Stimulated activated CD8-positive, alpha-beta memory T cell treated with anti-CD3 and anti-CD28 coated beads, Interleukin-15, amount 100 ng/mL, for 4 hours (primary cell): ENCODE measurements around the gene IGF2BP1.
"Not testable (repeated sequence)": the region's sequence is repeated elsewhere in the genome, so short reads cannot be mapped to it uniquely, and the experiment has no call there.

Source experiments
- DNase-seq, 2 donors: peaks; one replicate each; pipeline ENCODE4 v3.0.0-alpha.2; 2020; ENCODE audit warnings: low read depth in 2 of 2

Gene IGF2BP1

DNA sequence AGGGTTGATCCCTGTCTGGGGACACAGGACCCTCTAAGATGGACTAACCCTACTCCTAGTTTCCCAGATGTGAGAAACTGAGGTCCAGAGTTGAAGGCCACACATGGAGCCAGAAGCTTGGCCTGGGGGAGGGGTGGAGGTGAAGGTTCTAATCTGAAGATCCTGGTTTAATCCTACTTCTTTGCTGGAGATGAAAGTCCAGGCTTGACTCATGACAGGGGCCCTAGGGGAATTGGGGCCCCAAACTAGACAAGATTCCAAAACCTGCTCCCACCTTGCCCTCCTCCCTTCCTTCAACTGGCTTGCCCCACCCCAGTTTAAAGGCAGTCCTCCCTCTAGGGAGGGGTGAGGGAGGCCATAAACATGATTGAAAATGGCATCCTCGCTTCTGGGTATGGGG lies 21.6 kb downstream of the IGF2BP1 start:
- no peak for DNase-seq

DNA sequence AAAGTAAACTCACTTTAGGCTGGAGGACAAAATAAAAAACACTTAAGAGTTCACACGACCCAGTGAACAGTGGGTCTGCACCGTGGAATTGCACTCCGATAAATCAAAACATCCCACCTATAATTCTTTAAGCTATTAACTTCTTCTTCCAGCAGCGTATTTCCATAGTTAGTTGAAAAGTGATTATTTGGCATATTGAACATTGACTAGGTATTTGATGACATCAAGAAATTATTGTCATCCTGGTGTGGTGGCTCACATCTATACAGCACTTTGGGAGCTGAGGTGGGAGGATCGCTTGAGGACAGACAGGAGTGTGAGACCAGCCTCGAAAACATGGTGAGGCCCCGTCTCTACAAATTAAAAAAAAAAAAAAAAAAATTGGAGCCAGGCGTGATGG lies 23.4 kb downstream of the IGF2BP1 start:
- no peak for DNase-seq

DNA sequence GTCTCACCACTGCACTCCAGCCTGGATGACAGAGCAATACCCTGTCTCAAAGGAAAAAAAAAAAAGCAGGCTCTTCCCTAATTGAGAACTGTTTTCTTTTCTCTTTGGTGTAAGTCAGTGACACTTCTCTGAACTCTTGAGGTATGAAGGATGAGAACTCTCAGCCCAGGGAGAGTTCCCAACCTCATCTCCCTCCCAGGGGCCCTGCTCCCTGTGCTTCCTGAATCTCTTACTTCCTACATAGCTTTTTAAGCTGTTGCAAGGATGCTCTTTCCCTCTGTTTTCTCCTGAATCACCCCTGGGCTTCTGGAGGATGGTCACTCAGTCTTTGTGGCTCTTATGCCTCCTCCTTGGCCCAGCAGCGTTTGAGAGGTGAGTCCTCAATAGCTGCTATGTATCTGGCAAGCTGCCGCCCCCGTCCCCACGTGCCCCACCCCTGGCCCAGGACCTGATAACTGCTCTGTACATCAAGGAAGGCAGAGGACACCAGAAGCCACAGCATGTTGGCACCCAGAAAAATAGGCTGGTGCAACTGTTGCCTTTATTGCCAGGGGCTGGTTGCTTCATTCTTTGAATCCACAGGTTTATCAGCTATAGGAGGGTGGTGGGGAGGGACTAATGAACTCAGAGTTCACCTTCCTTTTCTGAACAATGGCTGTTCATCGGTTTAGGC lies 24.0 kb downstream of the IGF2BP1 start:
- DNase-seq, result no peak

DNA sequence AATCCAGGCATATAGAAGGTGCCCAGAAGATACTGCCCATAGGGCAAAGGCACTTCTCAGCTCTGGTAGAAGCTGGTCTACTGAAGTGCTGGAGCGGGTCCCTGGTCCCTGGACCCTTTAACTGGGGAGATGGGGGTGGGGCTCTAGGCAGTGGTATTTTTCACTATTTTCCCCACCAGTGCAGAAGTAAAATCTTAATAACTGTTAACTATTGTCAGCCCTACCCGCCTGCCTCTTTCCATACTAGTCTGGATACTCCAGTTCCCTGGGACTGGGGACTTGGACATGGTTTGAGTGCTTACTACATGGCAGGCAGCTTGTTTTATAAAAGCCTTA lies 24.6 kb downstream of the IGF2BP1 start:
- DNase-seq, result no peak

DNA sequence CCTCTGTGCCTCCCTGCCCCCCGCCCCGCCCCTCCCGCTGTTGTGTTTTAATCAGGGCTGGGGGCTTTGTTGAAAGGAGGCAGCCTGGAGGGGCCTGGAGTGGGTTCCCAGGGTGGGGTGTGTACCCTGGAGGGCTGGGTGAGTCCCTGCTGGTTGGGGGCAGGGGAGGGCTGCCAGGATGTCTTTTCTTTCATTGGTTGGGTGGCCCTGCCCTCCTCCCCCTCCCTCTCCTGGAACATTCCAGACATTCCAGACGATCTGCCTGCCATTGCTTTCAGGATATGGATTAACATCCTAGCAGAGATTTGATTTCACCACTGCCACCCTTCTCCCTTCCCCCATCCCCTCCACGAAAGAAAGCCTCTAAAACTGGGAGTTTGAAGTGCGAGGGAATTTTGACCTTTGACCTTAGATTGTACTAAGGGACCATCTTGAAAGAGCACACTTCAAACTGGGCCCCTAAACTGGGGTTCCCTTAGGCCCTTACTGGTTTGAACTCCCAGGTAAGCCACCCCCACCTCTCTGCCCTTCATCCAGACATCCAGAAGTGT lies 25.3 kb downstream of the IGF2BP1 start:
- no peak for DNase-seq

DNA sequence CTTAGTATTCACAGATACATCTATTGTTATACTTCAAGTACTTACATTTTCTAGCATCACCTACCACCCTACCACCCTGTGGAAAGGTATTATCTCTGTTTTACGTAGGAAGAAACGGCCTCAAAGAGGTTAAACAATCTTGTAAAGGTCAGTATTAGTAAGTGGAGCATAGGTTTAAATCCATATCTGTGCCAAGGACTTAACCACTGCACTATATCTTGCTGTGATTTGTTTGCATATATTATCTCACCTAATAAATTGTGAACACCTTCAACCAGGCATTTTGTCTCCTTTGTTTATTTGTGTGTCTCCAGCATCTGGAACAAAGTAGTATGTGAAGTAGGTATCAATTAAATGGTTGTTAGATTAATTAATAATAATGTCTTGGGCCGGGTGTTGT lies 27.3 kb downstream of the IGF2BP1 start:
- DNase-seq, result no peak

DNA sequence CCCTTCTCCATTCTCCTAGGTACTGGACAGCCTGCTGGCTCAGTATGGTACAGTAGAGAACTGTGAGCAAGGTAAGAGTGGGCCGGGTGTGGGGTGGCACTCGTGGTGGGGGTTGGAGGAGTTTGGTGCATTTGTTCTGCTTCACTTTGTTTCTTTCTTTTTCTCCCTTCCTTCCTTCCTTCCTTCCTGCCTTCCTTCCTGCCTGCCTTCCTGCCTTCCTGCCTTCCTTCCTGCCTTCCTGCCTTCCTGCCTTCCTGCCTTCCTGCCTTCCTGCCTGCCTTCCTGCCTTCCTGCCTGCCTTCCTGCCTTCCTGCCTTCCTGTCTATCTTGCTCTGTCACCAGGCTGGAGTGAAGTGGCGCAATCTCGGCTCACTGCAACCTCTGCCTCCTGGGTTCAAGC lies 29.3 kb downstream of the IGF2BP1 start:
- DNase-seq, result not testable (repeated sequence)

DNA sequence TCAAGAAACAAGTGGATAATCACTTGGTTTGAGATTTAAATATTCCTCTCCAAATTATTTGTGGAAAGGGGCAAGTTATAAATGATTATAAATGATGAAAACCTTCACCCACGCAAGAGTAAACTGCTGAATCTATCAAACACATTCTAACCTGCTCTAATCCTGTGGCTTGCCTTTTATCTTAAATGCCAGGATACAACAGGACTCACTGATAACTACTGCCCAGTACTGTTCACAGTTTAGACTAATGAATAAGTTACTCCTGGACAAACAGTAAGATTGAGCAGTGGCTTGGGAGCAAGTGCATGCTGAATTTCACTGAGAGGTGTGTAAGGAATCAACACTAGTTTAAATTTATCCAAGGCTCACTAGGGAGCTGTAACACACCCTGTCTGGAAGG lies 31.1 kb downstream of the IGF2BP1 start:
- DNase-seq, result no peak

DNA sequence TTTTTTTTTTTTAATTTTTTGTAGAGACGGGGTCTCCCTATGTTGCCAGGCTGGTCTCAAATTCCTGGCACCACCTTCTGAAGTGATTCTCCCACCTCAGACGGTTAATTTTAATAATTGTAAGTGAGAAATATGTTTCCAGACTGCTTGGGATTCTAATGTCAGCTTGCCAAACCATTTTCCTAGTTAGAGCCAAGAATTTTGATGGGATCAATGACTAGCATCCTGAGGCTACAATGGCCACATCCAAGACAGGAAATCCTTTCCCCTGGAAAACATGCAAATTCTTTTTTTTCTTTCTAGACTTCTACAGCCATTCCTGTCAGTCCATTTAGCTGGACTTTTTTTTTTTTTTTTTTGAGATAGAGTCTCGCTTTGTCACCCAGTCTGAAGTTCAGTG lies 32.6 kb downstream of the IGF2BP1 start:
- no peak for DNase-seq

DNA sequence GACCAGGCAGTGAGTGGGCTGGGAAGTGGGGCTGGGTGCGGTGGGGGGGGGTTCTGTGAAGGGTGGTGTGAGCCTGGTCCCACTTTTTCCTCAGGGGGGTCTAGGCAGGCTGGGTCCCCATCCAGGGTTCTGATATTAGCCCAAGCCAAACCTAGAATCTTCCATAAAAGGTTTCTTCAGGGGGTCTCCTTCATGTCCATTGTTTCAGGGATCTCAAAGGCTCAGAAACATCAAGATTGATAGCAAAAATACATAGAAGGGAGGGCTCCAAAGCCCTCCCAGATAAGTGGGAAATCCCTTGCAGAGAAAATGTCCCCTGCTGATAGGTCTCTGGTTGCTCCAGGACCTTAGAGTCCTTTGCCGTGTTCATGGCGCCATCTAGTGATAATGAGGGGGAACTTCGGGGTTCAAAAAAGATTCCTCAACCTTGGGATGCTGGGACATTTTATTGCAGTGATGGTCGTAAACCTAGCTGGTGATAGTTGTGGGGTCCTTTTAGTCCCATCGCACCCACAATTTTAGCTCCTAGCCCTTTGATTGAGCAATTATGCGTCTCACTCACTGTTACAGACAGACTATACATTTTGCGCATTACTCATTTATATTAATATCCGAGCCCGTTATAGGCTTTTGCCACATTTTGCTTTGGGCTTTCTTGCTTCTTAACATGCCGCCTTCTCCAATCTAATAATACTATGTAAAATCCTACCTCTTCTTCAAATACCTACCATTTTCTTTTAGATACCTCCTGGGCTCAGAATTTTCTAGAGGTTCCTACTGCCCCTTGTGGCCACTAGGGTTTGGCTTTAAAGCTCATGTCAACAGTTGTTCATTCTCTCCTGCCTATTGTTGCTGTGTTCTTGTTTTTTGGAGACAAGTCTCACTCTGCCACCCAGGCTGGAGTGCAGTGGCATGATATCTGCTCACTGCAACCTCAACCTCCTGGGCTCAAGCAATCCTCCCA lies 35.1 kb downstream of the IGF2BP1 start:
- no peak for DNase-seq

DNA sequence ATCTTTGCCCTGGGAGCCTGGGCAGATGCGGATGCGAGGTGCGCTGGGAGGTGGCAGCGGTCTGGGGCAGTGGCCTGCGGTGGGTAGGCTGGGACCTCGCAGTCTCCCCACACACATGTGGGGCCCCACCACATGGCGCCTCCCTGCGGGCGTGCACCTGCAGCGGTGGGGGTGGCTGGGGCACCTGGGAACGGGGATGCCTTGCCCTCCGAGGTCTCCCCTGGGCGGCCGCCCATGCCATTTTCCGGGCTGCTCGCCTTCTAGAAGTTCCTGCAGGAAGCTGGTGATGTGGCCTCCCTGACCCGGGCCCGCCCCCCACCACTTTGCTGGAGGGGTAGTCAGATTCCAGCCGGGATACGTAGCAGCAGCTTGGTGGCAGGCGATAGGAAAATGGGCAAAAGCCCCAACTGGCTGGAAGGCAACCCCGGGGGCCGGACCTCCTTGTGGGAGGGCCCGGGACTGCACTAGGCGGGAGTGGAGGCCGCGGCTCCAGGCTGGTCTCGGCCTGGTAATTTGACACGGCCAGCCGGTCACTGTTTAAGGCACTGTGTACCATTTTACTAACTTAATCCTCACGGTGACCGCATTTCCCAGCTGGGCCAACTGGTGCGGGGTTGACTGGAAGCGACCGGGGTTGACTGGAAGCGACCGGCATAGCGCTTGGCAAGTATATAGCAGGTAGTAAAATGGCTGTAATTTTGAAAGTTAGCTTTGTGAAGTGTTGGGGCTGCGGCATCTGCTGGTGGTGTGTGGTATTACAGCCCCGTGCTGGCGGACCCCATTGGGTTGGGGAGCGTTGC lies 38.5 kb downstream of the IGF2BP1 start:
- DNase-seq, result no peak

DNA sequence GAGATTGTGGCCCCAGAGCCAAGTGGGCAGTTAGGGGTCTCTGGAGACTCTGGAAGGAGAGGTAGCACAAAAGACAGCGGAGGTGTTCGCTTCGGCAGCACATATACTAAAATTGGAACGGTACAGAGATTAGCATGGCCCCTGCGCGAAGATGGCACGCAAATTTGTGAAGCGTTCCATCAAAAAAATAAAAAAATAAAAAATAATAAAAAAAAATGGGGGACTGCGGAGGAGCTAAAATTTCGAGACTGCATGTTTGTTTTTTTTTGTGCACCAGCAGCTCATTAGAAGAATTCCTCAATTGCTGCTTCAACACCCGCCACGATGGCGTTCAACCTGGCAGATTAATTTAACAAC lies 39.1 kb downstream of the IGF2BP1 start:
- DNase-seq, result no peak

DNA sequence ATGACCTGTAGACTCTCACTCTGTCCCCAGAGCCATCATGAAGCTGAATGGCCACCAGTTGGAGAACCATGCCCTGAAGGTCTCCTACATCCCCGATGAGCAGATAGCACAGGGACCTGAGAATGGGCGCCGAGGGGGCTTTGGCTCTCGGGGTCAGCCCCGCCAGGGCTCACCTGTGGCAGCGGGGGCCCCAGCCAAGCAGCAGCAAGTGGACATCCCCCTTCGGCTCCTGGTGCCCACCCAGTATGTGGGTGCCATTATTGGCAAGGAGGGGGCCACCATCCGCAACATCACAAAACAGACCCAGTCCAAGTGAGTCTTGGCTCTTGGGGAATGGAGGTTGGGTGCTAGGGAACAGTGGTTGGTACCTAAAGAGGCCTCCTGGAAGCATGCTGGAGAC lies 41.0 kb downstream of the IGF2BP1 start:
- DNase-seq, result no peak

DNA sequence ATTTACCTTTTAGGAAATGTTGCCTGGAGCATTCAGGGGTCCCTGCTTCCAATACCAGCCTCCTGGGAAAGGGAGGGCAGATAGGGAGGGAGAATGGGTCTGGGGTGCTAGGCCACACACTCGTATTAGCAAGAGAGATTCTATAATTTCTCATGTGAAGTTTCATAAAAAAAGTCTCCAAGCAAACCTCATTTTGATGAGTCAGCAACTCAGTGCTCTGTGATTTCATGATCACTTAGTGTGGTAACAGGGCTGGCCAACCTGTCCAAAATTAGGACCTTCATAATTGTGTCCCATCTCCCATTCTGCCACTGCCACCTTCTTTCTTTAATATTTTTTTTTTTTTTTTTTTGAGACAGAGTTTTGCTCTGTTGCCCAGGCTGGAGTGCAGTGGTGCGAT lies 41.4 kb downstream of the IGF2BP1 start:
- no peak for DNase-seq

DNA sequence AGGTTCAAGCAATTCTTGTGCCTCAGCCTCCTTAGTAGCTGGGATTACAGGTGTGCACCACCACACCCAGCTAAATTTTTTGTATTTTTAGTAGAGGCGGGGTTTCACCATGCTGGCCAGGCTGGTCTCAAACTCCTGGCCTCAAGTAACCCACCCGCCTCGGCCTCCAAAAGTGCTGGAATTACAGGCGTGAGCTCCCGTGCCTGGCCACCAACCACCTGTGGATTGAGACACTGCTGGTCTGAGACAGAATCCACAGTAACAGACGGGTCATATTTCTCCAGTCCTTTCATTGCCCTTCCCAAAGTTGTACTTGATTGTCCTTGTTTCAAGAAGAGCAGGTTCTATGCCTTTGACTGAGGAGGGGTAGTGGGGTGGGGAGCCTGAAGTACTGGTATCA lies 42.3 kb downstream of the IGF2BP1 start:
- not testable (repeated sequence) for DNase-seq

DNA sequence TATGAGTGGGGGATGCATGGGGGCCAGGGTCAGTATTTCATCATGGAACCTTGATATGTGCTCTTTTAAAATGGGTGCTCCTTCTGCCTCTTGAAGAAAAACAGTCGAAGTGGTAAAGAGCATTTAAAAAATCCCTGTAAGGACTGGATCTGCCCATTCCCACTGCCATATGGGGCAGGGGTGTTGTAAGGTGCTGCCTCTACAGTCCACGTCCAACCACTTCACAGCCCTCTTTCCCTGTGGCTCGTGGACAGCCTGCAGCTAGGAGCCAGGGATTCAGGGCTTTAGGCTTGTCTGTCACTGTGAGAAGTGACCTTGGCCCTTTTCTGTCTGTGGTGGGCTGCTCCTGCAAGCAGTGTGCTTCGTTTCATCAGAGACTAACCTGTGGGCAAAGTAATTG lies 44.3 kb downstream of the IGF2BP1 start:
- no peak for DNase-seq

DNA sequence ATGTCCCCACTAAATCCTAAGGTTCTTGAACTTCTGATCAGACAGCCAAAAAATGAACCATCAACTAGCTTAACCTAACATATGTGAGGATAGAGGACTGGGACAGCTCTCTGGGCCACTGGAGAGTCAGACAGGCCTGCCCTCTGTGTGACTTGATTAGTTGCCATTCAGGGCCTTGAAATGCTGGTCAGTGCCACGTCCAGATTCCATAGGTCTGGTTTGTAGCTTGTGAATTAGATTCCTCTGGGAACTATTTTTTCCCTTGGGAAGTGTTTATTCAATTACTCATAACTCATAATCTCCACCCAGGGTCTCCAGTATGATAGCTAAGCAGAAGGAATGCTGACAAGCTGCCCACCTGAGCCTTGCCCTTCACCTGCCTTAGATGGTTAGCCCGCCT lies 48.2 kb downstream of the IGF2BP1 start:
- DNase-seq, result no peak

DNA sequence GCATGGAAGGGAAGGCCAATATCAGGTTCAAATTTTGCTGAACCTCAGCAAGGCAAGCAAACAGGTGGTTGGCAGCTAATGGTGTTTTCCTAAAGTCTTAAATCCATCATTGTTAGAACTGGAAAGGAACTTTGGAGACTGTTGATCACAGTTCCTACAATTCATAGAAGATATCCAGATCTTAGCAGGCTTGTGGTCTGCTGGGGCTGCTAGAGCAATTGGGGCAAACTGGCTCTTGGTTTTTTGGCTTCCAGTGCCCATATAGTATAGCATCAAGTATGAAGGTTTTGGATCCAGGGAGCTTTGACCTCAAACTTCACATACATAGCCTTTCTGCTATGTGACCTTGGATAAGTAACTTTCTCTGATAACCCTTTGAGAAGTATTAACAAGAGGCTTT lies 49.7 kb downstream of the IGF2BP1 start:
- no peak for DNase-seq

DNA sequence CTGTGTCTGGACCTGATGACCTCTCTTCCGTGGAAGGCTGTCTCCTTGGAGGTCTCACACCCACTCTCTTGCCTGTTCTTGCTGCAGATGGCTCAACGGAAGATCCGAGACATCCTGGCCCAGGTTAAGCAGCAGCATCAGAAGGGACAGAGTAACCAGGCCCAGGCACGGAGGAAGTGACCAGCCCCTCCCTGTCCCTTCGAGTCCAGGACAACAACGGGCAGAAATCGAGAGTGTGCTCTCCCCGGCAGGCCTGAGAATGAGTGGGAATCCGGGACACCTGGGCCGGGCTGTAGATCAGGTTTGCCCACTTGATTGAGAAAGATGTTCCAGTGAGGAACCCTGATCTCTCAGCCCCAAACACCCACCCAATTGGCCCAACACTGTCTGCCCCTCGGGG lies 52.1 kb downstream of the IGF2BP1 start:
- no peak for DNase-seq

DNA sequence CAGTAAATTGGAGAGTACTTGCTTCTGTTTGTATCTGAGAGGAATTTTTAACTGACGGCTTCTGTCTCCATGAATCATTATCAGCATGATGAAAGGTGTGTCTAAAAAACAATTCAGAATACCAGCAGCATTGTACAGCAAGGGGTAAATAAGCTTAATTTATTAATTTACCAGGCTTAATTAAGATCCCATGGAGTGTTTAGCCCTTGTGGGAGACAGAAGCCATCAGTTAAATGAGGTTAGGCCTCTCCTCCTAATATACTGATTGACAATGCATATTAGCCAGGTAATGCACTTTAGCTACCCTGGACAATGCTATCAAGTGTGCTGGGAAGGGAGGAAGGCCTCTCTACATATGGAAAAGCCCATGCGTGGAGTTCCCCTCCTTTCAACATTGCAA lies 53.4 kb downstream of the IGF2BP1 start:
- DNase-seq, result no peak

DNA sequence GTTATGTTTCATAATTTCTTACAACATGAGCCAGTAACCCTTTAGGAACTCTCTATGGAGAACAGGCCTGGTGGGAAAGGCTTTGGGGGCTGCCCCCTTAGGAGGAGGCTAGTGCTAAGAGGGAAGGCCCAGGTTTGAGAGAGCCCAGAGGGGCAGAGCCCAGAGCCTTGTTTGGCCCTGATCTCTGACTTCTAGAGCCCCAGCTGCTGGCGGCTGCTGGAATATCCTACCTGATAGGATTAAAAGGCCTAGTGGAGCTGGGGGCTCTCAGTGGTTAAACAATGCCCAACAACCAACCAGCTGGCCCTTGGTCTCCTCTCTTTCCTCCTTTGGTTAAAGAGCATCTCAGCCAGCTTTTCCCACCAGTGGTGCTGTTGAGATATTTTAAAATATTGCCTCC lies 54.1 kb downstream of the IGF2BP1 start:
- no peak for DNase-seq

DNA sequence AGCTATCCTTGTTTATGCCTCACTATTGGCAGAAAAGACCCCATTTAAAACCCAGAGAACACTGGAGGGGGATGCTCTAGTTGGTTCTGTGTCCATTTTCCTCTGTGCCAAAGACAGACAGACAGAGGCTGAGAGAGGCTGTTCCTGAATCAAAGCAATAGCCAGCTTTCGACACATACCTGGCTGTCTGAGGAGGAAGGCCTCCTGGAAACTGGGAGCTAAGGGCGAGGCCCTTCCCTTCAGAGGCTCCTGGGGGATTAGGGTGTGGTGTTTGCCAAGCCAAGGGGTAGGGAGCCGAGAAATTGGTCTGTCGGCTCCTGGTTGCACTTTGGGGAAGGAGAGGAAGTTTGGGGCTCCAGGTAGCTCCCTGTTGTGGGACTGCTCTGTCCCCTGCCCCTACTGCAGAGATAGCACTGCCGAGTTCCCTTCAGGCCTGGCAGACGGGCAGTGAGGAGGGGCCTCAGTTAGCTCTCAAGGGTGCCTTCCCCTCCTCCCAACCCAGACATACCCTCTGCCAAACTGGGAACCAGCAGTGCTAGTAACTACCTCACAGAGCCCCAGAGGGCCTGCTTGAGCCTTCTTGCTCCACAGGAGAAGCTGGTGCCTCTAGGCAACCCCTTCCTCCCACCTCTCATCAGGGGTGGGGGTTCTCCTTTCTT lies 56.1 kb downstream of the IGF2BP1 start:
- DNase-seq, result no peak
